GM12864 (cell line): Measurements from ENCODE around the gene ABL2.
"Not testable (repeated sequence)": the region's sequence is repeated elsewhere in the genome, so short reads cannot be mapped to it uniquely, and the experiment has no call there.

ENCODE experiments used
- DNase-seq: peaks from one replicate; pipeline ENCODE4 v3.0.0-alpha.2; 2011; ENCODE audit warnings: low read depth
- H3K4me3 ChIP-seq: 2 replicates; pipeline ENCODE4 v1.5.1; 2011; ENCODE audit warnings: mild to moderate bottlenecking, low read depth, low read length, control low read depth
- TF ChIP-seq, protein P1 (sequence below): IDR thresholded peaks from 2 replicates; pipeline ENCODE4 v1.5.1; 2011; ENCODE audit warnings: low read depth, mild to moderate bottlenecking, moderate library complexity, low read length, control low read depth, inconsistent platforms; ENCODE audit errors: missing control alignments

ABL2 gene

DNA sequence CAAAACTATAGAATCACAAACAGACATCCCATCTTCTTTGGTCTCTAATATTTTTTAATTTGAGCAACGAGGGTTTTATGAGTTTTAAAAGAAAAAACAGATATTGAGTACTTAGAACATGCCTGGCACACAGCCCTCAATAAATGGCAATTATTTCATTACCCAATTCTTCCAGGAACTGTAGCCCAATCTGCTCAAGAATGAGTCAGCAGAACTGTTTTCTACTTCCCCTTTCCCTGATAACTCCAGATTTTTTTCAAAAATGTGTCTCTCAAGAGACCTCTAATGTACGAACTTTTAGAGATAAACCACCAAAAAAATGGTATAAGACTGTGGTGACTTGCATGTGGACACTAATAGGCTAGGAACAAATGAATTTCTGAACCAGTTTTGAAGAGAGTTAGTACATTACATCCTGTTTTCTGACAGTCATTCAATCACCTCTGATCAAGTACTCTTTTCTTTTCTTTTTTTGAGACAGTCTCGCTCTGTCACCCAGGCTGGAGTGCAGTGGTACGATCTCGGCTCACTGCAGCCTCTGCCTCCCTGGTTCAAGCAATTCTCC lies 11.5 kb downstream of the ABL2 start:
- H3K4me3 ChIP-seq = no peak overlapping the region
- TF ChIP-seq, protein P1, sequence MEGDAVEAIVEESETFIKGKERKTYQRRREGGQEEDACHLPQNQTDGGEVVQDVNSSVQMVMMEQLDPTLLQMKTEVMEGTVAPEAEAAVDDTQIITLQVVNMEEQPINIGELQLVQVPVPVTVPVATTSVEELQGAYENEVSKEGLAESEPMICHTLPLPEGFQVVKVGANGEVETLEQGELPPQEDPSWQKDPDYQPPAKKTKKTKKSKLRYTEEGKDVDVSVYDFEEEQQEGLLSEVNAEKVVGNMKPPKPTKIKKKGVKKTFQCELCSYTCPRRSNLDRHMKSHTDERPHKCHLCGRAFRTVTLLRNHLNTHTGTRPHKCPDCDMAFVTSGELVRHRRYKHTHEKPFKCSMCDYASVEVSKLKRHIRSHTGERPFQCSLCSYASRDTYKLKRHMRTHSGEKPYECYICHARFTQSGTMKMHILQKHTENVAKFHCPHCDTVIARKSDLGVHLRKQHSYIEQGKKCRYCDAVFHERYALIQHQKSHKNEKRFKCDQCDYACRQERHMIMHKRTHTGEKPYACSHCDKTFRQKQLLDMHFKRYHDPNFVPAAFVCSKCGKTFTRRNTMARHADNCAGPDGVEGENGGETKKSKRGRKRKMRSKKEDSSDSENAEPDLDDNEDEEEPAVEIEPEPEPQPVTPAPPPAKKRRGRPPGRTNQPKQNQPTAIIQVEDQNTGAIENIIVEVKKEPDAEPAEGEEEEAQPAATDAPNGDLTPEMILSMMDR = no peak
- no peak for DNase-seq

DNA sequence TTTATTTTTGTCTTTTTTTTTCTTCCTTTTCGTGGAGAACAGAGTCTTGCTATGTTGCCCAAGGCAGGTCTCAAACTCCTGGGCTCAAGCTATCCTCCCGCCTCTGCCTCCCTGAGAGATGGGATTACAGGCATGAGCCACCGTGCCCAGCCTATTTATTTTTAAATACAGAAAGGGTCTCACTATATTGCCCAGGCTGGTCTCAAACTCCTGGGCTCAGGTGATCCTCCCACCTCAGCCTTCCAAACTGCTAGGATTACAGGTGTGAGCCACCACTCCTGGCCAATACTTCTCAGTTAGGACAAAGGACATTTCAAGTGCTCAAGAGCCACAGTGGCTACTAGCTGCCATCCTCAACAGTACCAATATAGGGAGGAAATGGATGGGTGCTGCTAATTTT lies 16.2 kb downstream of the ABL2 start:
- not testable (repeated sequence) for DNase-seq, H3K4me3 ChIP-seq

DNA sequence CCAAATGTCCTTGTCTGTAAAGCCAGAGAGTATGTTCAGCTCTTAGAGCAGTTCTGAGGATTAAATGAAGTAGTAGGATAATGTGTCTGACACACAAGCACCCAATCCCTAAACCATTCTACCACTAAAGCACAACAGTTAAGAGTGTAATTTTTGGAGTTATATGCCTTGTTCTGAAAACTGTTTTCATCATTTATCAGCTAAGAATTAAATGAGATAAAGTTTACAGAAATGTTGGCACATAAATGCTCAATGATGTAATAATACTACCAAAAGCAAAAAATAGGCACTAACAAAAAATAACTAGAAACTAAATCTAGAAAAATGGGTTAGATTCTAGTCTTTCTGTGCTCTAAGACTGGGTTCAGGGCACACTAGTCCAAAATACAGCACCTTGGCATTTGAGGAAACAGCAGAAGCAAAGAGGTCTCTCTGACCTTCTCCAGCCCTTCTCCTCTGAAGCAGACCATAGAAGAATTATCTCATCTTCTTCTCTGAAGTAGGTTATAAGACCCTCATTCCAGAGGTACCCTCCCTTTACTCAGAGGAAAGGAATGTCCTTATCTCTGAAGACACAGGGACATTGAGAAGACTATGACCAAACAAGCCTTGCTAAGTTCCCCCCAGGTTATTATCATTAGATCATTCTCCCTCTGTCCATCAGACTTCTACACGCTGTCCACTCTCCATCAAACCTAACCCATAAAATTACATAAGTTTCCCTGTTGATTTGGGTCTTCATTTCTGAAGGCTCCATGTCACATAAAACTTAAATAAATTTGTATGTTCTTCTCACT lies 20.6 kb downstream of the ABL2 start:
- H3K4me3 ChIP-seq = no peak overlapping the region
- no peak for DNase-seq
- TF ChIP-seq, protein P1 = no peak

DNA sequence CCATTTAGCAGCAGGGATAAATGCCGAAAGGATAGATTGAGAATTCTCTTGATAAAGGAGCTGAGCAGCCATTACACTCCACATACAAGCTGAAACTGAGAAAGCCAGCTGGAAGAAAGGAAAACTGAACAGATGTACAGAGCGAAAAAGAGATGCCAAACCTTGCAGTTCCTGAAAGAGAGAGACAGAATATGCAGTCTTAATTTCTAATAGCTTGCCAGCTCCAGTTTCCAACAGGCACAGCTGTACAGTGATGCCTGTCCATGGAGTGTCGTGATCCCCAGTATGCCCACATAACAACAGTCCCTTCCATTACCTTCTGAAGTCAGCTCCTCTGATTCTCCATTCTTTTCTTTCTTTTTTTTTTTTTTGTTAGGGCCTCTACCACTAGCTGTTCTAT lies 22.7 kb downstream of the ABL2 start:
- TF ChIP-seq, protein P1 = no peak
- DNase-seq = no peak
- no peak overlapping the region for H3K4me3 ChIP-seq

DNA sequence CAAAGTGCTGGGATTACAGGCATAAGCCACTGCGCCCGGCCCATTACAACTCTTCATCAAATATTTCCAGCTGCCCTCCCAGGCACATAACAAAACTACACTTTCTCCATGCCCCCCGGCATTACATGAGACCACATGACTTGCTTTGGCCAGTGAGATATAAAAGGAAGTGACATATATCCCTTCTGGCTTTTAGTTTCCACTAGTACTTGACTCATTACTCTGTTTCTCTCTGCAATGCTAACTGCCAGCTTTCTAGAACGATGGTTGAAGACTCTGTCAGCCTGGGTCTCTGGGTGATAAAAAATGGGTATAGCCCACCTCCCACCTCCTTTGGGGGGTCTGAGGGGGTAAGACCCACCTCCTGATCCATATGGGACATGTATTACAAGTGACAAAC lies 24.2 kb downstream of the ABL2 start:
- H3K4me3 ChIP-seq = no peak overlapping the region
- no peak for DNase-seq
- TF ChIP-seq, protein P1 = no peak

DNA sequence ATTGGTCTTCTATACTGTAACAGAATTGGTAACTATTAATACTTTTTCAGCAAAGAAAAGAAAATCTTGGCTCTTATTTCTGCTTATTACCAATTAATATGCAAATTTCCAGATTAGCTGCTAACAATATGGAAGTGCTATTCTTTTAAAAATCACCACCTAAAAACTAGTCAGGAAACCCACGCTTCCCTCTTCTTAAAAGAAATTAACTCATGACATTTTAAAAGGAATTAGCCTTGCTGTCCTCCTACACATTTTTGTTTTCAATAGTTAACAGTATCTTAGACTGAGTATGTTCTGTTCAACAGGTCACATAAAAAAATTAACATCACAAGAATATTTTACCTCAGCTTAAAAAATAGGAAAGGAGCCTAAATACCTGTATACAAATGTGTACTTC lies 27.3 kb downstream of the ABL2 start:
- H3K4me3 ChIP-seq = no peak overlapping the region
- TF ChIP-seq, protein P1 = no peak
- DNase-seq = no peak

DNA sequence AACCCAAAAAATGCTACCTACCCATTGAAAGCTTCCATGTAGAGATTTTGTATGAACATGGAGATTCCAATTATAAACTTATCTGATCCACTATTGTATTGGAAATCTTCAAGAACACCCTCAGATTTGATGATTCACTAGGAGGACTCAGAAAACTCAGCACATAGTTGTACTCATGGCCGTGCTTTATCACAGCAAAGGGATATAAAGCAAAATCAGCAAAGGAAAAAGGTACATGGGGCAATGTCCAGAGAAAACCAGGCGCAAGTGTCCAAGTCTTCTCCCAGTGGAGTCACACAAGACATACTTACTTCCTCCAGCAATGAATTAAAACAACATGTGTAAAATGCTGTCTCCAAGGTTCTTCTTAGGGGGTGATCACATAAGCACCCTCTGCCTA lies 28.9 kb downstream of the ABL2 start:
- no peak for DNase-seq
- TF ChIP-seq, protein P1 = no peak
- no peak overlapping the region for H3K4me3 ChIP-seq
